Sigmoid colon (tissue), 7 donors: ENCODE results near the gene MYO7A. TPM values are rescaled to one million over a fixed set of nuclear protein-coding genes. Genes with fewer than 3 reads are reported as not detected.

ENCODE experiments used
- DNase-seq: peaks from one replicate; pipeline ENCODE4 v3.0.0-alpha.2; 2019
- H3K27ac ChIP-seq, 4 donors: fragments of 200-600 bp; sonication (generic); one replicate each; pipeline ENCODE4 v1.5.1; 2016 to 2019; ENCODE audit warnings: mild to moderate bottlenecking in 1 of 4
- H3K27me3 ChIP-seq, 3 donors: fragments of 200-600 bp; sonication (generic); one replicate each; pipeline ENCODE4 v1.5.1; 2019; ENCODE audit warnings: mild to moderate bottlenecking in 1 of 3
- H3K36me3 ChIP-seq, 4 donors: fragments of 200-600 bp; sonication (generic); one replicate each; pipeline ENCODE4 v1.5.1; 2016 to 2019
- H3K4me1 ChIP-seq, 4 donors: fragments of 200-600 bp; sonication (generic); one replicate each; pipeline ENCODE4 v1.5.1; 2017 to 2019
- H3K4me3 ChIP-seq, 4 donors: fragments of 200-600 bp; sonication (generic); one replicate each; pipeline ENCODE4 v1.5.1; 2017 to 2019; ENCODE audit warnings: mild to moderate bottlenecking in 2 of 4, moderate library complexity in 1 of 4
- H3K9me3 ChIP-seq, 4 donors: fragments of 200-600 bp in 3 of 4; sonication (generic) in 3 of 4; one replicate each; pipeline versions ENCODE4 v1.5.1 to v1.6.1; 2013 to 2019
- EP300 ChIP-seq, 4 donors: sonication (generic); formaldehyde crosslinking; IDR thresholded peaks; one replicate each; pipeline ENCODE4 v1.6.1; 2017; ENCODE audit warnings: antibody characterized with exemption in 4 of 4
- POLR2A ChIP-seq, 2 donors: fragments of 450-650 bp; IDR thresholded peaks; one replicate each; pipeline ENCODE4 v1.6.1; 2016; ENCODE audit warnings: antibody characterized with exemption in 2 of 2, mild to moderate bottlenecking in 2 of 2, moderate library complexity in 2 of 2
- POLR2AphosphoS5 ChIP-seq, 4 donors: sonication (generic); formaldehyde crosslinking; IDR thresholded peaks; one replicate each; pipeline ENCODE4 v1.6.1; 2017; ENCODE audit warnings: antibody characterized with exemption in 4 of 4
- WGBS, 2 donors: extraction: QIAGEN DNeasy Blood & Tissue Kit; methylation state at CpG; one replicate each; pipeline ENCODE4 v1.1.7; 2013; 5-methylcytosine and 5-hydroxymethylcytosine counted together
- intact Hi-C: fragments of 100-400 bp; cut with DNase I; formaldehyde crosslinking; loops from one replicate; pipeline ENCODE4 v1.15.1; 2023
- polyA plus RNA-seq, 3 donors: library from polyadenylated mRNA; stranded (reverse); fragments of 200-250 nt; gene quantifications; one replicate each; pipeline ENCODE4 v1.2.3, GENCODE V29; 2013
- total RNA-seq, 4 donors: library from RNA; depleted of rRNA; stranded (reverse); fragments of >200 nt; gene quantifications; one replicate each; pipeline ENCODE4 v1.1.0, GENCODE V29; 2016
- TF ChIP-seq, protein P1 (sequence below), 4 experiments: fragments of 450-650 bp in 3 of 4; fragments of 200-600 bp in 1 of 4; IDR thresholded peaks; one replicate each; pipeline ENCODE4 v1.5.1; 2016 to 2019; ENCODE audit warnings: antibody characterized with exemption in 4 of 4, mild to moderate bottlenecking in 3 of 4, moderate library complexity in 2 of 4
- donor health status: healthy with polysubstance abuse.
- donor health status: Bipolar disorder and iron deficiency.
- donor health status: healthy.

Gene MYO7A
- total and polyA plus RNA-seq, 7 donors = 1.8 to 12.8 (median 7.7) TPM

DNA sequence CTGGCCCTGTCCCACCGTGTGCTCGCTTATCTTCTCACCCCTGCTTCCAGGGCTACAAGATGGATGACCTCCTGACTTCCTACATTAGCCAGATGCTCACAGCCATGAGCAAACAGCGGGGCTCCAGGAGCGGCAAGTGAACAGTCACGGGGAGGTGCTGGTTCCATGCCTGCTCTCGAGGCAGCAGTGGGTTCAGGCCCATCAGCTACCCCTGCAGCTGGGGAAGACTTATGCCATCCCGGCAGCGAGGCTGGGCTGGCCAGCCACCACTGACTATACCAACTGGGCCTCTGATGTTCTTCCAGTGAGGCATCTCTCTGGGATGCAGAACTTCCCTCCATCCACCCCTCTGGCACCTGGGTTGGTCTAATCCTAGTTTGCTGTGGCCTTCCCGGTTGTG is 86.5 kb downstream of the MYO7A start:
- TF ChIP-seq EP300 (IDR thresholded peaks at IDR 0.05) (no peak), POLR2AphosphoS5 (IDR thresholded peaks at IDR 0.05) (no peak), POLR2A (IDR thresholded peaks at IDR 0.05) (no peak)
- TF ChIP-seq, protein P1, sequence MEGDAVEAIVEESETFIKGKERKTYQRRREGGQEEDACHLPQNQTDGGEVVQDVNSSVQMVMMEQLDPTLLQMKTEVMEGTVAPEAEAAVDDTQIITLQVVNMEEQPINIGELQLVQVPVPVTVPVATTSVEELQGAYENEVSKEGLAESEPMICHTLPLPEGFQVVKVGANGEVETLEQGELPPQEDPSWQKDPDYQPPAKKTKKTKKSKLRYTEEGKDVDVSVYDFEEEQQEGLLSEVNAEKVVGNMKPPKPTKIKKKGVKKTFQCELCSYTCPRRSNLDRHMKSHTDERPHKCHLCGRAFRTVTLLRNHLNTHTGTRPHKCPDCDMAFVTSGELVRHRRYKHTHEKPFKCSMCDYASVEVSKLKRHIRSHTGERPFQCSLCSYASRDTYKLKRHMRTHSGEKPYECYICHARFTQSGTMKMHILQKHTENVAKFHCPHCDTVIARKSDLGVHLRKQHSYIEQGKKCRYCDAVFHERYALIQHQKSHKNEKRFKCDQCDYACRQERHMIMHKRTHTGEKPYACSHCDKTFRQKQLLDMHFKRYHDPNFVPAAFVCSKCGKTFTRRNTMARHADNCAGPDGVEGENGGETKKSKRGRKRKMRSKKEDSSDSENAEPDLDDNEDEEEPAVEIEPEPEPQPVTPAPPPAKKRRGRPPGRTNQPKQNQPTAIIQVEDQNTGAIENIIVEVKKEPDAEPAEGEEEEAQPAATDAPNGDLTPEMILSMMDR (IDR thresholded peaks at IDR 0.05) = no peak
- intact Hi-C loops = no loop called here
- Histone ChIP-seq H3K9me3 (peaks cover 0 to 1% (median 0%) of the 10 kb centered on the region in 4 donors), H3K36me3 (no peaks in the 10 kb centered on the region), H3K4me3 (no peak overlapping the region), H3K4me1 (no peaks in the 10 kb centered on the region), H3K27ac (no peak overlapping the region), H3K27me3 (no peaks in the 10 kb centered on the region)
- 94% methylated on average over 9 of the region's 9 CpGs for WGBS, 2 donors
- DNase-seq = no peak

DNA sequence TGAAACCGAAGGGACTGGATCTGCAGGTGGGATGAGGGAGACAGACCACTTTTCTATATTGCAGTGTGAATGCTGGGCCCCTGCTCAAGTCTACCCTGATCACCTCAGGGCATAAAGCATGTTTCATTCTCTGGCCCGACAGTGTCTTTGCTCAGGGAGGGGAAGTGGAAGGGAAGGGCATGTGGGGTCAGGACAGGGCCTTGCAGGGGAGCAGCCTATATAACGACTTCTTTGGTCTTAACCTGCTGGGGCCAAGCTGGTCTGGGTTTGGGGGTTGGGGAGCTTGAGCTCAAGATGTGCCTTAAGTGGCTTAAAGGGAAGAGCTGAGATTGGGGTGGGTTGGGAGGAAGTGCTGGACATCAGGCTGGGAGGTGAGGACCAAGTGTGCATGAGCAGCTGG is 87.1 kb downstream of the MYO7A start:
- peaks cover 0 to 1% (median 0%) of the 10 kb centered on the region in 4 donors for H3K9me3 ChIP-seq
- no peak overlapping the region for H3K27ac ChIP-seq
- H3K4me1 ChIP-seq = no peaks in the 10 kb centered on the region
- no peak for TF ChIP-seq POLR2AphosphoS5 (IDR thresholded peaks at IDR 0.05)
- TF ChIP-seq POLR2A (IDR thresholded peaks at IDR 0.05) = no peak
- TF ChIP-seq, protein P1 (IDR thresholded peaks at IDR 0.05) = no peak
- no peak for TF ChIP-seq EP300 (IDR thresholded peaks at IDR 0.05)
- no peaks in the 10 kb centered on the region for H3K36me3 ChIP-seq
- WGBS, 2 donors = 82% methylated on average over 3 of the region's 3 CpGs
- intact Hi-C loops = no loop called here
- no peak for DNase-seq
- H3K27me3 ChIP-seq = no peaks in the 10 kb centered on the region
- H3K4me3 ChIP-seq = no peak overlapping the region

DNA sequence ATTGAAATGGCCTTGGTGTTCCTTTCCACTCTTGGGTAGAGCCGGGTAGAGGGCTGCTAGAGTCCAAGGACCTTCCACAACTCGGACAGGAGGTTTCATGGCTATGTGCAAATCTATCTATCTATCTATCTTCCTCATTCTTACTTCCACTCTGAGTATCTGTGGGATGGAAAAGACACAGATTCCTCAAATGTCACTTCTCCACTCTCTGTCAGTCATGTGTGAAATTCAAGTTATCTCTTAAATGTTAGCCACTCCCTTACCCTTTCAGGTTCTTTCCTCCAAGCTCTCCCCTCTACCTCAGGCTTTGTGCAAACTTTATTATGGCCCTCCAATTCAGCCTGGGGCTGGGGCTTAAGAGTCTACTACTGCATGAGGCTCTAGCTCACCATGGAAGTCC is 89.1 kb downstream of the MYO7A start:
- H3K4me3 ChIP-seq = no peak overlapping the region
- intact Hi-C loops = no loop called here
- no peaks in the 10 kb centered on the region for H3K4me1 ChIP-seq
- WGBS, 2 donors = 82 to 93% methylated on average over 2 of the region's 2 CpGs
- no peak overlapping the region for H3K27ac ChIP-seq
- no peak for DNase-seq
- peaks cover 0 to 1% (median 0%) of the 10 kb centered on the region in 4 donors for H3K9me3 ChIP-seq
- TF ChIP-seq, protein P1 (IDR thresholded peaks at IDR 0.05) = no peak
- no peak for TF ChIP-seq POLR2AphosphoS5 (IDR thresholded peaks at IDR 0.05)
- no peaks in the 10 kb centered on the region for H3K36me3 ChIP-seq
- no peaks in the 10 kb centered on the region for H3K27me3 ChIP-seq

DNA sequence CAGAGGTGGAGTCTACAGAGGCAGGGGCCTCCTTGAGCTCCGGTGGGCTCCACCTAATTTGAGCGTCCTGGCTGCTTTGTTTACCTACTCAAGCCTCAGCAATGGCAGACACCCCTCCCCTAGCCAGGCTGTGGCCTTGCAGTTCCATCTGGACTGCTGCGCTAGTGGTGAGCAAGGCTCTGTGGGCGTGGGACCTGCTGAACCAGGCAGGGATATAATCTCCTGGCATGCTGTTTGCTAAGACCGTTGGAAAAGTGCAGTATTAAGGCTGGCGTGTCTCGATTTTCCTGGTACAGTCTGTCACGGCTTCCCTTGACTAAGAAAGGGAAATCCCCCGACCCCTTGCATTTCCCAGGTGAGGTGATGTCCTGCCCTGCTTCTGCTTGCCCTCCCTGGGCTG is 95.8 kb downstream of the MYO7A start:
- H3K27me3 ChIP-seq = no peaks in the 10 kb centered on the region
- intact Hi-C loops = no loop called here
- no peaks in the 10 kb centered on the region for H3K4me1 ChIP-seq
- H3K9me3 ChIP-seq = peaks cover 0 to 1% (median 0%) of the 10 kb centered on the region in 4 donors
- TF ChIP-seq, protein P1 (IDR thresholded peaks at IDR 0.05) = no peak
- no peak for TF ChIP-seq POLR2AphosphoS5 (IDR thresholded peaks at IDR 0.05)
- no peak for TF ChIP-seq POLR2A (IDR thresholded peaks at IDR 0.05)
- no peak overlapping the region for H3K27ac ChIP-seq
- no peak for DNase-seq
- no peaks in the 10 kb centered on the region for H3K36me3 ChIP-seq
- WGBS, 2 donors = 28 to 71% methylated on average over 9 of the region's 9 CpGs
- H3K4me3 ChIP-seq = no peak overlapping the region

DNA sequence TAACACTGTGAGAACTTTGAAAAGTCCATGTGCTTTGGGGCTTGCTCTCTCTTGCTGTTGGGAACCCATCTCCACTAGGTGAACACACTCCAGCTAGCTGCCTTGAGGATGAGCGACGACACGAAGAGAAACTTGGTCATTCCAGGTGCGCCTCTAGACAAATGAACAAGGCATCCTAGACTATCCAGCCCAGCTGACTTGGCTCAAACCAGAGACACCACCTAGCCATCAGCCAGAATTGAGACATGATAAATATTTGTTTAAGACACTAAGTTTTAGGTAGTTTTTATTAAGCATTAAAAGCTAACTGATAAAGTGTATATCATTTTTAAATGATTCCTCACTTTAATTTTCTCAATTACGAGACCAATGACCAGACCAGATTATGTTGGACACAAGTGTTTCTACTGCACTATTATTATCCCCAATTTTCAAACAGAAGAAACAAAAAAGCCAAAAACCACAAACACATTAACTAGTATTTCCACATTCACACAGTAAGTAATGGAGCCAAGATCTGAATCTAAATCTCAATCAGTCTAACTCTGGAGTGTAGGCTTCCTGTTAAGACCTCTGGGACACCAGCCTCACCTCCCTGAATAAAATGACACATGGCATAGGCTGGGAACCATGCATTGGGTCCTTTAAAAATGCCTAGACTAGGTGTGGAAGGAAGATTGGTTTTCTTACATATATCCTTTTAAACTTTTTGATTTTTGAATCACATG is 103.0 kb downstream of the MYO7A start:
- DNase-seq = no peak
- no peak overlapping the region for H3K27ac ChIP-seq
- no peaks in the 10 kb centered on the region for H3K4me1 ChIP-seq
- no peaks in the 10 kb centered on the region for H3K9me3 ChIP-seq
- H3K27me3 ChIP-seq = no peaks in the 10 kb centered on the region
- H3K4me3 ChIP-seq = no peak overlapping the region
- H3K36me3 ChIP-seq = no peaks in the 10 kb centered on the region
- WGBS, 2 donors = 93 to 96% methylated on average over 5 of the region's 5 CpGs
- intact Hi-C loops = no loop called here
- TF ChIP-seq EP300 (IDR thresholded peaks at IDR 0.05) (no peak), POLR2AphosphoS5 (IDR thresholded peaks at IDR 0.05) (no peak), POLR2A (IDR thresholded peaks at IDR 0.05) (no peak)
- TF ChIP-seq, protein P1 (IDR thresholded peaks at IDR 0.05) = no peak
